Sigmoid colon (tissue), 4 donors: ENCODE measurements around the gene DAB2IP.

Source experiments
- POLR2A ChIP-seq, 2 donors: fragments of 450-650 bp; IDR thresholded peaks; one replicate each; pipeline ENCODE4 v1.6.1; 2016; ENCODE audit warnings: antibody characterized with exemption in 2 of 2, mild to moderate bottlenecking in 2 of 2, moderate library complexity in 2 of 2
- POLR2AphosphoS5 ChIP-seq, 4 donors: sonication (generic); formaldehyde crosslinking; IDR thresholded peaks; one replicate each; pipeline ENCODE4 v1.6.1; 2017; ENCODE audit warnings: antibody characterized with exemption in 4 of 4
- TF ChIP-seq, protein P1 (sequence below), 4 experiments: fragments of 450-650 bp in 3 of 4; fragments of 200-600 bp in 1 of 4; IDR thresholded peaks; one replicate each; pipeline ENCODE4 v1.5.1; 2016 to 2019; ENCODE audit warnings: antibody characterized with exemption in 4 of 4, mild to moderate bottlenecking in 3 of 4, moderate library complexity in 2 of 4

GRCh38 chr9:121709798-121710197, 58.4 kb downstream of the DAB2IP start:
- TF ChIP-seq POLR2AphosphoS5 (IDR thresholded peaks at IDR 0.05), result peak in 3 of 4 donors; percentile 21 to 54 (median 33)
- no peak for TF ChIP-seq POLR2A (IDR thresholded peaks at IDR 0.05)
- TF ChIP-seq, protein P1, sequence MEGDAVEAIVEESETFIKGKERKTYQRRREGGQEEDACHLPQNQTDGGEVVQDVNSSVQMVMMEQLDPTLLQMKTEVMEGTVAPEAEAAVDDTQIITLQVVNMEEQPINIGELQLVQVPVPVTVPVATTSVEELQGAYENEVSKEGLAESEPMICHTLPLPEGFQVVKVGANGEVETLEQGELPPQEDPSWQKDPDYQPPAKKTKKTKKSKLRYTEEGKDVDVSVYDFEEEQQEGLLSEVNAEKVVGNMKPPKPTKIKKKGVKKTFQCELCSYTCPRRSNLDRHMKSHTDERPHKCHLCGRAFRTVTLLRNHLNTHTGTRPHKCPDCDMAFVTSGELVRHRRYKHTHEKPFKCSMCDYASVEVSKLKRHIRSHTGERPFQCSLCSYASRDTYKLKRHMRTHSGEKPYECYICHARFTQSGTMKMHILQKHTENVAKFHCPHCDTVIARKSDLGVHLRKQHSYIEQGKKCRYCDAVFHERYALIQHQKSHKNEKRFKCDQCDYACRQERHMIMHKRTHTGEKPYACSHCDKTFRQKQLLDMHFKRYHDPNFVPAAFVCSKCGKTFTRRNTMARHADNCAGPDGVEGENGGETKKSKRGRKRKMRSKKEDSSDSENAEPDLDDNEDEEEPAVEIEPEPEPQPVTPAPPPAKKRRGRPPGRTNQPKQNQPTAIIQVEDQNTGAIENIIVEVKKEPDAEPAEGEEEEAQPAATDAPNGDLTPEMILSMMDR (IDR thresholded peaks at IDR 0.05), result no peak
